Measurements from ENCODE around the gene VASP. TPM values are rescaled to one million over a fixed set of nuclear protein-coding genes. Genes with fewer than 3 reads are reported as not detected.
A peak's percentile ranks its signal among the peaks of the same experiment; 100 is the strongest.

Gene VASP
- total and polyA plus RNA-seq, 2 of the 13 experiments (the other 11 are each of a cell fraction or from before 2014, with no cell fraction given) = 41.8 to 67.1 TPM

- no peak for TF ChIP-seq TEF (CRISPR knock-in tag; IDR thresholded peaks at IDR 0.05)
- no peak for TF ChIP-seq ZXDC (CRISPR knock-in tag; IDR thresholded peaks at IDR 0.05)
- peak; percentile 82; the same call in 1 of the 2 replicates for TF ChIP-seq TSC22D2 (CRISPR knock-in tag; IDR thresholded peaks at IDR 0.05; ENCODE audit: borderline replicate concordance)
- TF ChIP-seq ATF4 (CRISPR knock-in tag; IDR thresholded peaks at IDR 0.05) = no peak
- TF ChIP-seq ZNF292 (CRISPR knock-in tag; IDR thresholded peaks at IDR 0.05; ENCODE audit: borderline replicate concordance, low read depth) = no peak
- peak; percentile 68 for TF ChIP-seq SAP130 (CRISPR knock-in tag; IDR thresholded peaks at IDR 0.05; ENCODE audit: low read depth)
- TF ChIP-seq NFIB (CRISPR knock-in tag; IDR thresholded peaks at IDR 0.05; ENCODE audit: borderline replicate concordance) = no peak
- TF ChIP-seq ZSCAN25 (CRISPR knock-in tag; IDR thresholded peaks at IDR 0.05) = no peak
- TF ChIP-seq PHF21A (CRISPR knock-in tag; IDR thresholded peaks at IDR 0.05) = peak; percentile 81
- peak; percentile 49 for TF ChIP-seq TEAD3 (CRISPR knock-in tag; optimal IDR thresholded peaks at IDR 0.05; ENCODE audit: borderline replicate concordance)
- TF ChIP-seq SIN3B (IDR thresholded peaks at IDR 0.05; ENCODE audit: low read length) = no peak
- peak; percentile 95 to 99 for TF ChIP-seq HMGXB4 (CRISPR knock-in tag; IDR thresholded peaks at IDR 0.05; ENCODE audit: borderline replicate concordance in 1 of 2, low read depth in 1 of 2)
- no peak; the same call in none of the 2 replicates for TF ChIP-seq FOXK1 (CRISPR knock-in tag; IDR thresholded peaks at IDR 0.05; ENCODE audit: borderline replicate concordance, low read depth)
- TF ChIP-seq PRMT3 (CRISPR knock-in tag; IDR thresholded peaks at IDR 0.05; ENCODE audit: borderline replicate concordance, low read depth) = no peak
- TF ChIP-seq ZNF678 (CRISPR knock-in tag; IDR thresholded peaks at IDR 0.05) = no peak
- TF ChIP-seq MTA1 (CRISPR knock-in tag; IDR thresholded peaks at IDR 0.05; ENCODE audit: borderline replicate concordance) = no peak
- TF ChIP-seq CREBL2 (CRISPR knock-in tag; IDR thresholded peaks at IDR 0.05; ENCODE audit: borderline replicate concordance) = no peak
- no peak for TF ChIP-seq ZNF784 (CRISPR knock-in tag; IDR thresholded peaks at IDR 0.05; ENCODE audit: borderline replicate concordance)
- no peak for TF ChIP-seq ZNF34 (CRISPR knock-in tag; IDR thresholded peaks at IDR 0.05; ENCODE audit: borderline replicate concordance)
- 0 out of 4 replicates have a peak, but pooled peaks of 1 of the 2 experiments have one; percentile 38 for TF ChIP-seq POLR2A (IDR thresholded peaks at IDR 0.05; ENCODE audit: insufficient read depth in 1 of 2, low read depth in 2 of 2, low read length in 2 of 2)
These were observed 28.6 kb upstream of the VASP start (continued) for GRCh38 chr19:45478454-45479238.
